A673 (cell line): ENCODE data around the gene TCEAL3. TPM values are rescaled to one million over a fixed set of nuclear protein-coding genes. Genes with fewer than 3 reads are reported as not detected.

Source experiments
- BruUV-seq: library from RNA; stranded (reverse); fragments of 400-500 nt; replicated peaks from 2 replicates; lab custom pipeline; 2021; lab: Mats Ljungman, UMichigan
- CTCF ChIA-PET: fragments of 300-600 bp; sonication (Branson Sonifier 250); formaldehyde crosslinking; loops from one replicate; lab custom pipeline; 2022; ENCODE audit warnings: antibody characterized with exemption; lab: Charles Lee
- POLR2A ChIA-PET: fragments of 300-600 bp; sonication (Branson Sonifier 250); formaldehyde crosslinking; loops from one replicate; lab custom pipeline; 2022; ENCODE audit warnings: antibody characterized with exemption; ENCODE audit not compliant: low non-redundant PET; lab: Charles Lee
- DNase-seq: peaks from one replicate; pipeline ENCODE4 v3.0.0-alpha.2; 2015; ENCODE audit warnings: low spot score
- H3K27ac ChIP-seq: fragments of 200-600 bp; sonication (generic); 2 replicates; pipeline ENCODE4 v1.5.1; 2016; ENCODE audit warnings: mixed run types, low read depth, mild to moderate bottlenecking, mixed read lengths, antibody characterized with exemption, low read length; ENCODE audit not compliant: poor library complexity, severe bottlenecking
- H3K27me3 ChIP-seq: fragments of 200-600 bp; sonication (generic); replicated peaks from 2 replicates; pipeline ENCODE4 v1.6.1; 2017; ENCODE audit warnings: mixed run types, low read depth, mild to moderate bottlenecking, mixed read lengths, antibody characterized with exemption, low read length; ENCODE audit not compliant: insufficient read depth, poor library complexity
- H3K36me3 ChIP-seq: fragments of 200-600 bp; sonication (generic); 2 replicates; pipeline ENCODE4 v1.6.1; 2016; ENCODE audit warnings: mixed run types, mild to moderate bottlenecking, mixed read lengths, antibody characterized with exemption, low read length; ENCODE audit not compliant: insufficient read depth, poor library complexity, severe bottlenecking
- H3K4me1 ChIP-seq: fragments of 200-600 bp; sonication (generic); 2 replicates; pipeline ENCODE4 v1.6.1; 2017; ENCODE audit warnings: mixed run types, mild to moderate bottlenecking, mixed read lengths, antibody characterized with exemption, low read length; ENCODE audit not compliant: insufficient read depth, poor library complexity, severe bottlenecking
- H3K4me3 ChIP-seq: fragments of 200-600 bp; sonication (generic); 2 replicates; pipeline ENCODE4 v1.5.1; 2016; ENCODE audit warnings: low read depth, mixed run types, mild to moderate bottlenecking, mixed read lengths, low read length; ENCODE audit not compliant: poor library complexity, severe bottlenecking
- H3K9me3 ChIP-seq: fragments of 200-600 bp; sonication (generic); 2 replicates; pipeline ENCODE4 v1.6.1; 2016; ENCODE audit warnings: mixed run types, low read depth, mild to moderate bottlenecking, mixed read lengths, antibody characterized with exemption, low read length; ENCODE audit not compliant: poor library complexity, severe bottlenecking
- EZH2 ChIP-seq: fragments of 200-600 bp; sonication (generic); IDR thresholded peaks from 2 replicates; pipeline ENCODE4 v1.6.1; 2017; ENCODE audit warnings: borderline replicate concordance, low read depth, mild to moderate bottlenecking, mixed read lengths, antibody characterized with exemption, low read length; ENCODE audit not compliant: poor library complexity, severe bottlenecking
- intact Hi-C: fragments of 100-400 bp; cut with micrococcal nuclease; formaldehyde crosslinking; loops from one replicate; pipeline ENCODE4 v1.10.0; 2022; ENCODE audit not compliant: unreplicated experiment
- total RNA-seq: library from RNA; stranded (reverse); gene quantifications from 2 replicates; pipeline ENCODE4 v1.2.3, GENCODE V29; 2021
- TF ChIP-seq, protein P1 (sequence below): fragments of 300-800, 200-600 bp; sonication (generic); conservative IDR thresholded peaks from 2 replicates; pipeline ENCODE4 v1.5.1; 2017; ENCODE audit warnings: low read depth, mild to moderate bottlenecking, antibody characterized with exemption, low read length, moderate library complexity, mixed read lengths

Gene TCEAL3
- total RNA-seq, 1 experiment from 2014 or later: 12.1 TPM

DNA sequence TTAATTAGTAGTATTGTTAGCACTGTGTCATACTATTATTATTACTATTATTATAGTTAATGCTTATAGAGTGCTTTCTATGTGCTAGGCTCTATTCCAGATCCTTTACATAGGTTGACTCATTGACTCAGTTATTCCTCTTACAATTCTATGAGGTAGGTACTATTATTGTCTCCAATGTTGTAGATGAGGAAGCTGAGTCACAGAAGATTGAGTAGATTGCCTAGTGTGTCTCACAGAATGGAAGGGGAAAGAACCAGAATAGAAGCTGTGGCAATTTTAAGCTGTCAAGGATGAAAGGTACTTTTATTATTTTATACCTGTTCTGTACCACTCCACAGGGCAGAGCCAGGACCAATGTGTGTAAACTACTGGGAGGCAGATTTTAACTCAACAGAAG, 19.1 kb downstream of the TCEAL3 start:
- Histone ChIP-seq H3K4me1 (no peaks in the 10 kb centered on the region), H3K27ac (no peak overlapping the region), H3K9me3 (no peaks in the 10 kb centered on the region), H3K27me3 (no peaks in the 10 kb centered on the region), H3K36me3 (no peaks in the 10 kb centered on the region), H3K4me3 (no peak overlapping the region)
- POLR2A ChIA-PET: no interaction called here
- CTCF ChIA-PET: no interaction called here
- BruUV-seq: no TSS peak
- TF ChIP-seq, protein P1, sequence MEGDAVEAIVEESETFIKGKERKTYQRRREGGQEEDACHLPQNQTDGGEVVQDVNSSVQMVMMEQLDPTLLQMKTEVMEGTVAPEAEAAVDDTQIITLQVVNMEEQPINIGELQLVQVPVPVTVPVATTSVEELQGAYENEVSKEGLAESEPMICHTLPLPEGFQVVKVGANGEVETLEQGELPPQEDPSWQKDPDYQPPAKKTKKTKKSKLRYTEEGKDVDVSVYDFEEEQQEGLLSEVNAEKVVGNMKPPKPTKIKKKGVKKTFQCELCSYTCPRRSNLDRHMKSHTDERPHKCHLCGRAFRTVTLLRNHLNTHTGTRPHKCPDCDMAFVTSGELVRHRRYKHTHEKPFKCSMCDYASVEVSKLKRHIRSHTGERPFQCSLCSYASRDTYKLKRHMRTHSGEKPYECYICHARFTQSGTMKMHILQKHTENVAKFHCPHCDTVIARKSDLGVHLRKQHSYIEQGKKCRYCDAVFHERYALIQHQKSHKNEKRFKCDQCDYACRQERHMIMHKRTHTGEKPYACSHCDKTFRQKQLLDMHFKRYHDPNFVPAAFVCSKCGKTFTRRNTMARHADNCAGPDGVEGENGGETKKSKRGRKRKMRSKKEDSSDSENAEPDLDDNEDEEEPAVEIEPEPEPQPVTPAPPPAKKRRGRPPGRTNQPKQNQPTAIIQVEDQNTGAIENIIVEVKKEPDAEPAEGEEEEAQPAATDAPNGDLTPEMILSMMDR: no peak
- no peak for TF ChIP-seq EZH2
- no peak for DNase-seq
- intact Hi-C loops: loop anchor here (5.0 to 10.0 kb wide), 2 partner anchors 60 to 82 kb away; partner anchors contain the start of gene MORF4L2

DNA sequence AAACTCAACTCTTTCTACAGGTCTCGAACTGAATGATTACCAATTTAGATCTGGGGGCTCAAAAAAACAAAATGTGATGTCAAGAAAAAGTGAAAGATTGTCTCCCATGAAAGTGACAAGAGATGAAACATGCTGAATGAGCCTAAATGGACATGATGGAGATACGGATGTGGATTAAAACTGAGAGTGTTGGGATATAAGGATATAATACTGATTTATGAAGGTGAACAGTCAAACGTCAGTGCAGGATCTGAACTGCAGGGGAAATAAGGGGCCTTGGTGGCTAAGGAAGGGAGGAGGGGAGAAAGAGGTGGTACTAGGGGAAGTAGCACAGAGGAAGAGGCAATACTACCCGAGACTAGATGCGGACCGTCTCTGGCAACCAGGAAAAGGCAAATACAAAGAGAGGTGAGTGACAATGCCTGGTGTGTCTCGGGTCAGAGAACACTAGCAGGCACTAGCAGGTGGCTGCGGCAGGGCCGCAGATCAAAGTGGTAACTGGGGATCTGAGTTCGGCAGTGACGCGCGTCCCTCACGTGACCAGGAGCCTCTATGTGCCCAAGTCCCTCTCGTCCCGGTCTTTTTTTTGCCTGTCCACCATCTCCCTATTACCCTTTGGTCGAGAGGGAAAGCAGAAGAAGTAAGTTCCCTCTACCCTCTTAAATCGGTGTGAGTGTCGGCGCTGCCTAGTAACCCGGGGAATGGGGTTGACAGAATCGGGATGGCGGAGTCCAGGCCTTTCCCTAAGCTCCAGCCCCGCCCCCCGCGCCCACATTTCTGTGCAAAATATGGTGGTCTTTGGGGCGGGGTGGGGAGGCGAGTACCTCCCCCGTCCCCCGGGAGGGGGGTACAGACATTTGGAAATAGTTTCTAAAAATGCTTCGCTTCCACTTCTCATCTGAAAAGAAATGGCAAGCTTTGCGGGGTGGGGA, 20.9 kb downstream of the TCEAL3 start, which contains the start of gene TCEAL1:
TCEAL1 (plus strand) TSS at position 590 of the 932 bp plus-strand sequence. CDS start 942 bp downstream, outside the sequence.
- BruUV-seq: TSS peak; percentile 43
- CTCF ChIA-PET: no interaction called here
- intact Hi-C loops: loop anchor here (5.0 to 10.0 kb wide), 2 partner anchors 59 to 84 kb away; partner anchors contain the start of gene MORF4L2
- POLR2A ChIA-PET: interaction anchor here (0.7 kb wide), 2 partner anchors 38 to 325 kb away, joined by 3 to 4 read pairs; no protein-coding TSS in a partner anchor
- H3K36me3 ChIP-seq: no peaks in the 10 kb centered on the region
- DNase-seq: peak; percentile 48
- no peaks in the 10 kb centered on the region for H3K4me1 ChIP-seq
- TF ChIP-seq, protein P1: no peak
- no peak for TF ChIP-seq EZH2
- H3K9me3 ChIP-seq: no peaks in the 10 kb centered on the region
- H3K27ac ChIP-seq: peak within 1 kb of the TSS; percentile 73
- peak within 1 kb of the TSS; percentile 71 for H3K4me3 ChIP-seq
- no peaks in the 10 kb centered on the region for H3K27me3 ChIP-seq

DNA sequence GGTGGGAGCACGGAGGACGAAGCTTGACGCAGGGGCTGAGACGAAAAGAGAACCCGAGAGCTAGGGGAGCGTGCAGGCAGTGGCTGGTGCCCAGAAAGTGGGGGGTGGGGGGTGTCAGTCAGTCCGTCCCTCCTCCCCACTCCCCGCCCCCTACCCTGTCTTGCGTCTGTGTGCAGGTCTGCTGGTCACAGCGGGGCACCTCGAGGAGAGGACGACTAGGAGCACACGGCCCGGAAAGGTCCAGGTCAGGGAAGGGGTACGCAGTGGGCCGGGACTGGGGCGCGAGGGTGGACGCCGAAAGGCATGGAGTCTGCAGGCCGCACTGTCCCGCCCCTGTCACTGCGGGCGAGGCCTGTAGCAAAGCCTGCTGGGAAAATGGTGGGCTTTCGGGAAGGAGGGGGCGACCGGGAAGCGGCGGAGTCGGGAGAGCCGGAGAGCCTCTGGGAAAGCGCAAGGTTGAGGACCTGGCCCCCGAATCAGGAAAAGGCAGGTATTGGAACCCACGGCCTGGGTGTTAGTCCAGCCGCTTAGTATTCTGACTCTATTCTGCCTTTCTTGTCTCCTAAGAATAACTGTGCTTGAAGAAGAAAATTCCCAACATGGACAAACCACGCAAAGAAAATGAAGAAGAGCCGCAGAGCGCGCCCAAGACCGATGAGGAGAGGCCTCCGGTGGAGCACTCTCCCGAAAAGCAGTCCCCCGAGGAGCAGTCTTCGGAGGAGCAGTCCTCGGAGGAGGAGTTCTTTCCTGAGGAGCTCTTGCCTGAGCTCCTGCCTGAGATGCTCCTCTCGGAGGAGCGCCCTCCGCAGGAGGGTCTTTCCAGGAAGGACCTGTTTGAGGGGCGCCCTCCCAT, 21.8 kb downstream of the TCEAL3 start:
- H3K27me3 ChIP-seq: no peaks in the 10 kb centered on the region
- no peaks in the 10 kb centered on the region for H3K4me1 ChIP-seq
- ChIA-PET CTCF (interaction anchor here (0.6 to 1.2 kb wide), 4 partner anchors 18 to 96 kb away, joined by 3 to 5 read pairs (median 4); no protein-coding TSS in a partner anchor), POLR2A (interaction anchor here (0.7 kb wide), 2 partner anchors 39 to 326 kb away, joined by 3 to 4 read pairs; no protein-coding TSS in a partner anchor)
- TF ChIP-seq EZH2: no peak
- TF ChIP-seq, protein P1: peak; percentile 65
- intact Hi-C loops: loop anchor here (5.0 to 10.0 kb wide), 2 partner anchors 58 to 85 kb away; partner anchors contain the start of gene MORF4L2
- H3K36me3 ChIP-seq: no peaks in the 10 kb centered on the region
- DNase-seq: peak; percentile 73
- H3K4me3 ChIP-seq: peak overlapping the region; percentile 71
- BruUV-seq: TSS peak; percentile 89
- no peaks in the 10 kb centered on the region for H3K9me3 ChIP-seq
- peak overlapping the region; percentile 73 for H3K27ac ChIP-seq
